Measurements from ENCODE around the gene LIPI.
"Not testable (repeated sequence)": the region's sequence is repeated elsewhere in the genome, so short reads cannot be mapped to it uniquely, and the experiment has no call there.

The LIPI gene
- total RNA-seq, result 0 reads per million in 2 experiments

DNA sequence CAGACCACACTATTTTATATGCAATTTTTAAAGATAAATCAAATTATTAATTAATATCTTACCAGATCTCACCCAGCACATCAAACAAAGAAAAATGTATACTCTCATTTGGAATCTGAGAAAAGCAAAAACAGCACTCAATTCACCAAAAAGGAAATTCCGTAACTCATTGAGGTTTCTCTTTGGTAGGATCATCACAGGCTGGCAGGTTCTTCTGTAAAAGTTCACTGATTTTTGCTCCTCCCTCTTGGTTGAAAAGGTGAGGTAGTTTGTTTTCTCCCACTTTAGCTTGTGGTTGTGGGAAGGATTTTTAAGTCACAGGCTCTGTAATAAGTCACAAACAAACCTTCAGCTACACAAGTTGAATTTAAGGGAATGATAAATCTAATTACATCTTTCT lies at the start of gene LIPI:
Gene LIPI, minus strand, starts transcription at position 218 of the 400 bp plus-strand sequence. Its CDS starts 110 bp downstream, at position 108.
- DNase-seq (ENCODE audit: low read depth), result no peak

DNA sequence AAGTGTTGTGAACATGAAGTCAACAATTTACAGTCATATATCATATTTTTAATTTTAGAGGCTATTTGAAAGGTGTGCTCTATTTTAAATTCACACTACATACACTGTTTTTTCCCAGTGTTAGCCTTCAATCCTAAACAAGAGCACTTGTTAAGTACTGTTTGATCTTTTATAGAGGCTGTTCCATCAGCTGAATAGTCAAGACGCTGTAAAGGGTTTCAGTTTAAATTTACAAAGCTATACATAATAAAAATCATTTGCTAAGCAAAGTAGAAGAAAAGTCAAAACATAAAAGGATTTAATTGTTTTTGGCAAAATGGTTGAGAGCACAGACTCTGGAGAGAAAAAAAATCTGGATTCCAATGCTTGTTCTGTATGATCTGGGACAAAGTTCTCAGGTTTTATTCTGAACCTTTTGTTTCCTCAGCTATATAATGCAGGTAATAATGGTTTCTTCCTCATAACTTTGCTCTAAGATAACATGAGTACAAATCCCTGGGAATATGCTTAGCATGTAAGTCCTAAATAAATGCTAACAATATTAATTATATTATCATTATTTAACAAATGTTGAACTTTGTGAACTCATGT lies 49.5 kb upstream of the LIPI start:
- no peak for DNase-seq (ENCODE audit: low read depth)

DNA sequence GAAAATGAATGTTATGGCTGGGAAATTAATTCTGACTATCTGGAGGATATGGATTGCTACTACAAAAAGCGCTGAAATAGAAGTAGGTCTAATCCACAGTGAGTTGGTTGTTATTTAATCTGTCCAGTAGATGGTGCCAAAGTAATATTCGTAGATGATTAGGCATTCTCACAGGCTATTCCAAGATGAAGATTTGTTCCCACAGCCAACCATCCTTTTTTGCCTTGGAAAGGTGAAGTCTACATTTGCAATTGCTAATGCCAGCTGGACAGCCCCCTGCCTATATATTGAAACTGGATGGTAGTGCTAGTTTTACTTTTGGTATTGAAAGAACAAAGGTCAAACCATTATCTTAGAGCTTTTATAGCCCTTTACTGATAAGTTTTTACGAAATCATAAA lies 49.0 kb upstream of the LIPI start:
- DNase-seq (ENCODE audit: low read depth), result no peak

DNA sequence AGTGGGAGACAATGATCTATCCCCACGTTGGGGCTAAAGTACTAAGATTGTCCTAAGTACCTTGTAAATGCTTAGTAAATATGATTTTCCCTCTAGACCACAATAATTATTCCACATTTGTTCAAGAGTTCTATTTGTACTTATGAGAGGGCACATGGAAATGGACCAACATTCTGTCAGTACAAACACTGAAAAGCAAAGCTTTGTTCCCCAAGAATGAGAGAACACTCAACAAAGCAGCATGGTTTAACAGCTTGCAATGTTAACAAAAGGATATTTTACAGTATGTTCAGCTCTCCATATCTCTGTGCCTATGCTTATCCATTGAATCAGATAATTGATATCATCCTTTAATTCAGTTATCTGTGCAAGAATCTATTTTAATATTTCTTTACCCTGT lies 40.6 kb upstream of the LIPI start:
- no peak for DNase-seq (ENCODE audit: low read depth)

DNA sequence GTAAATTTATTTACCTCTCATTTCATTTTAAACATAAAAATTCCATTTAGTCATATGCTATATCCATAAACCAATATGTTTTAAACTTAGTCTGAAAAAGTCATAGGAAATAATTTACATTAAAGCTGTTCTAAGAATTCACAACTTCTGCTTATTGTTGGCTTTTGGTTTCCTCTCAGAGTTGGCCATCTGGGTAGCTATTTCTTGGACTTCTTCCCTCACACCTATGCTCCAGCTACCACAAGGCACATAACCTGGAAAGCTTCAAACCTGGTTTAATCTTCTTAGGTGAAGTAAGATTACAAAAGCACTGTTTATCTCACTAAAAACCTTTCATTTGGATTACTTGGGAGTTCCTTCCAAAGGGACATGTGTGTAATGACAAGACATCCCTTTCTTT lies 35.0 kb upstream of the LIPI start:
- no peak for DNase-seq (ENCODE audit: low read depth)

DNA sequence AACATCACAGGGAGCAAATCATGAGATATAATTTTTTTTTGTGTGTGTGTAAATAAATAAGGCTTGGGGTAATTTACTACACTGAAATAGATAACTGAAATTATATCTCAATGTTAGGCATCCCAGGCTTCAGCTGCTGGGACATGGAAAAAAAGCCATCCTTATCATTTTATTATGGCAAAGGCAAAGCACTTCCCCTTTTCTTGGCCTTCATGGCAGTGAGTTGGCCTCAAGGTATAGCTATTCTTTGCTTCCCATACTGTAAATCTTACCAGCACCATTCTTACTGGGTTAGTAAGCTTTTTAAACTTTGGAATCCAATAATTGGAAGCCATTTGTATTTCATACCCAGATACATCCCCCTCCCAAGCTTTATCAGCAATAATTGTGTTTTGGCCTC lies 34.2 kb upstream of the LIPI start:
- no peak for DNase-seq (ENCODE audit: low read depth)

DNA sequence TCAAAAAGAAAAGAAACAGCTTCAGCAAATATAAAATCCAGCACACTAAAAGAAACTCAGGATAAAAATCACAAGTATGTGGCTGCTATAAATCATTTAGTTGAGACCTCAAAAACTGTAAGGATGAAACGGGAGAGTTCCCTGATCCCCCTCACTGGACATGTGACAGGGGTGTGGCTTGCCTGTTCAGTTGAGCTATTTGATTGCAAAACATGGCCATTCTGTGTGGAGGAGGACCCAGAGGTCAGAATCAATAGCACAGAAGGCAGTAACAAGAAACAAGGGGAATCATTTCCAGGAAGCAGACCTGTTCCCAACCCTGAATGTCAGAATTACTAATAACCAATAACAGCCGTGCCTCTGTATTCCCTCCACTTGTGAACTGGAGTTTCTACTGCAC lies 33.1 kb upstream of the LIPI start:
- DNase-seq (ENCODE audit: low read depth), result no peak

DNA sequence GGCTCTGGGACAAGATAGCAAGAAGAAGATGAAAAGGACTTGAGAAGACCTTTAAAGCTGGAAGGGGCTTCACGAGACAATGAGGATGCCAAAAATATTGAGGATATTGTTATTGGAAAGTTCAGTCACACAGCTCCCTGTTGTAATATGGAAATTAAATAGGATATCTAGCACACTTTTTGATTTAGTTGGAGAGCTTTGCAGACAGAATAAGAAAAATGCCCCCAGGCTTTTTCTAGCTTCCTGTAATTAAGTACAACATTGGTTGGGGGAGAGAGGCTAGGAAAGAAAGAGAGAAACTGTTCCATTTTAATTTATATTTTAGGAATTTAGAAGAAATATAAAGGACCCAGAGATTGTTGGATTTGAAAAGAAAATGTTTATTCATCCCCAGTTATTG lies 32.7 kb upstream of the LIPI start:
- DNase-seq (ENCODE audit: low read depth), result no peak

DNA sequence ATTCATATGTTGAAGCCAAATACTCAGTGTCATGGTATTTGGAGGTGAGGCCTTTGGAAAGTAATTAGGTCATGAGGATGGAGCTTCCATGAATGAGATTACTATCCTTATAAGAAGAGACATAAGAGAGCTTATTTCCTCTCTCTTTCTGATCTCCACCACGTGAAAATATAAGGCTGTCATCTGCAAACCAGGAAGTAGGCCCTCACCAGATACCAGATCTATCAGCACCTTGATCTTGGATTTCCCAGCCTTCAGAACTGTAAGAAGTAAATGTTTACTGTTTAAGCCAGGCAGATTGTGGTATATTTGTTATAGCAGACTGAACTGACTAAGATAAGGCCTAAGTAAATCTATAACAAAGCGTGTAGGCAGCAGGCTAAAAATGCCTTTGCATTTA lies 30.5 kb upstream of the LIPI start:
- DNase-seq (ENCODE audit: low read depth), result no peak

DNA sequence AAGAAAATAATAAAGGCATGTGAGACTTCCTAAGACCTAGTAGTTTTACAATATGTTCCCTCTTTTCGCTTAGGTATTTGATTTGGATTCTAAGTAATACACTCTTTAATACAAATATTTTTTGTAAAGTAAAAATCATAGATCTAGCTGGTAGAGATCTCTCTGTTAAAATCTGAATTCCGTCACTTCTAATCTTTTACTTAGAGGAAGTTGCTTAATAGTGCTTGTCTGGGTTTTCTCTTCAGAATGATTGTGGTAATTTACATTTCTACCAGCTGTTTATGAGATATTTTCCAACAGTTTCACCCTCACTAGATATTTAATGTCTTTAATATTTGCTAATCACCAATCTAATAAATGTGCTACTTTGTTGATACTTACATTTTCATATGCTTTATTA lies 28.5 kb upstream of the LIPI start:
- no peak for DNase-seq (ENCODE audit: low read depth)

DNA sequence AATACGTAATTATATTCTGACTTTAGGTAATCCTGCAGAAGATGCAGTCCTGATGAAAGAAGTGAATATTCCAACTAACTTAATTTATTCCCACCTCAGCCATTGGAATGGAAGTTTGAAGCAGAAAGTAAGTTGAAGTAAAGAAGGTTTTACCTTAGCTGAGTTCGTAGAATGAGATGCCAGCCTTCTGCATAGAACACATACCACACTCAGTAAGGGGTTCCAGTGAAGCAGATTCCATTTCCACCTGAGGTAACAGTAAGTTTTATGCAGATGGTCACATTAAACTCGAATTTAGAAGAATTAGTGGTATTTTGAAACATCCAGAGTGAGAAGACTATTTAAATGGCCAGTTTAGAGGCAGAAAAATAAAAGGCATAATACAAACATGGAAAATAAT lies 25.4 kb upstream of the LIPI start:
- no peak for DNase-seq (ENCODE audit: low read depth)

DNA sequence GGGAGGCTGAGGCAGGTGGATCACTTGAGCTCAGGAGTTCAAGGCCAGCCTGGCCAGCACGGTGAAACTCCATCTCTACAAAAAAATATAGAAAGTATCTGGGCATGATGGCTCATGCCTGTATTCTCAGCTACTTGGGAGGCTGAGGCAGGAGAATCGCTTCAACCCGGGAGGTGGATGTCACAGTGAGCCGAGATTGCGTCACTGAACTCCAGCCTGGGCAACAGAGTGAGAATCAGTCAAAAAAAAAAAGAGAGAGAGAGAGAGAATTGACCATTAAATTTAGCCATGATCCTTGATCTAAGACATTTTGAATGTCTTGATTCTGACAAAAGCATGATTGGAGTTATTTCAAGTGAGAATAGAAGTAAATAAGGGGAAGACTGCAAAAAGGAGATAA lies 24.3 kb upstream of the LIPI start:
- DNase-seq (ENCODE audit: low read depth), result no peak

DNA sequence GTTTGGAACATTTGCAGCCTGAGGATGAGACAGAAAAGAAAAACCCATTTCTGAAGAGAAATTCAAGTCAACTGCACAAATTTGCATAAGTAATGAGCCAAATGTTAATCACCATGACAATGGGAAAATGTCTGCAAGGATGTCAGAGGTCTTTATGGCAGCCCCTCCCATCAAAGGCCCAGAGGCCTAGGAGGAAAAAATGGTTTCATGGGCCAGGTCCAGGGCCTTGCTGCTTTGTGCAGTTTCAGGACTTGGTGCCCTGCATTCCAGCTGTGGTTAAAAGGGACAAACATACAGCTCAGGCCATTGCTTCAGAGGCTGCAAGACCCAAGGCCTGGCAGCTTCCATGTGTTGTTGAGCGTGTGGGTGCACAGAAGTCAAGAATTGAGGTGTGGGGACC lies 18.6 kb upstream of the LIPI start:
- no peak for DNase-seq (ENCODE audit: low read depth)

DNA sequence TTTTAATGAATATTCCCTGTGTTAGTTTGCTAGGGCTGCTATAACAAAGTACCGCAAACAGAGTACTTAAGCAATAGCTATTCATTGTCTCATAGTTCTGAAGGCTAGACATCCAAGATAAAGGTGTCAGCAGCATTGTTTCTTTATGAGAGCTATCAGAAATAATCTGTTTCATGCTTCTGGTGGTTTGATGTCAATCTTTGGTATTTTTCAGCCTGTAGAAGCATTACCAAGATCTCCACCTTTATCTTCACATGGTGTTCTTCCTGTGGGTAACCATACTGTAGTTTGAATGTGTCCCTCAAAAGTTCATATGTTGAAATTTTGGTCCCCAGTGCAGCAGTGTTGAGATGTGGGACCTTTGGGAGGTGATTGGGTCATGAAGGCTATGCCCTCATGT lies 12.6 kb upstream of the LIPI start:
- DNase-seq (ENCODE audit: low read depth), result no peak

DNA sequence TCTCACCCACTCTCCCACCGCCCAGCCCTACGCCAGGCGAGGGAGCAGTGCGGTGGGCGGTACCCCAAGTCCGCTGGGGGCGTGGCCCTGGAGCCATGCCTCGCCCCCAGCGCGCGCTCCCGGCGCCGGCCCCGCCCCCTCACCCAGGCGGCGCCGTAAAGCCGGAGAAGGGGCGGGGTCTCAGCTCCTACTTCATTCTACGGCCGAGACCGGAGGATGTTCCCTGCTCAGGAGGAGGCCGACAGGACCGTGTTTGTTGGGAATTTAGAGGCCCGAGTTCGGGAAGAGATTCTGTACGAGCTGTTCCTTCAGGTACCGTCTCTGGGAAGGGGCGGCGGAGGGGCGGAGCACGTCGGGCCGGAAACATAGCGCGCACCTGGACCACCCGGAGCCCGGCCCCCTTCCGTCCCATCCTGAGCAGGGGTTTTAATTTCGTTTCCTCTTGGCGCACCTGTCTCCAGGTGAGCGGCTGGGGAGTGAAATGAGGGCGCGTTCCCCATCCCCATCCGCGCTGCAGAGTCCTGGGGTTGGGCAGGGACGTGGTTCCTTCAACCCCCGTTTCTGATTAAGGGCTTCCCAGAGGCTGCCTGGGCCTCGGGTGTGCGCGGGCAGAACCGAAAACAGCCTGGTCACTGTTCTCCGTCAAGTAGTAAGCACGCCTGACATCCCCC lies 5.4 kb upstream of the LIPI start, which contains the start of gene RBM11:
Gene RBM11, plus strand, starts transcription at position 187 of the 671 bp plus-strand sequence. Its CDS starts 30 bp downstream, at position 217.
- DNase-seq (ENCODE audit: low read depth), result peak; percentile 69

DNA sequence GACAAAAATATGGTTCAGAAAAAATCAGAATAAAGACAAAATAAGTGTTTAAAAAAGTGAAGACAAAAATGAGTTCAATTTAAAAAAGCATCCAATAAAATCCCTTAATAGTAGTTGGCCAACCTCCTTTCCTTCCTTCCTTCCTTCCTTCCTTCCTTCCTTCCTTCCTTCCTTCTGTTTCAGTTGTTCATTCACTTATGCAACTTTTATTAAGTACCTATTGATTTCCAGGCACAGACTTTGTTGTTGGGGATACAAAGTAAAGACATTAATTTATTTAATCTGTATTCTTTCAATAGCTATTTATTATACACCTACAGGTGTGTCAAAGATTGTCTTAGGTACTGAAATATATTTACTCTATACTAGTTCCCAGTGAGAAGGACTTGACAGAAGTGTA lies 2.4 kb upstream of the LIPI start:
- DNase-seq (ENCODE audit: low read depth), result no peak

DNA sequence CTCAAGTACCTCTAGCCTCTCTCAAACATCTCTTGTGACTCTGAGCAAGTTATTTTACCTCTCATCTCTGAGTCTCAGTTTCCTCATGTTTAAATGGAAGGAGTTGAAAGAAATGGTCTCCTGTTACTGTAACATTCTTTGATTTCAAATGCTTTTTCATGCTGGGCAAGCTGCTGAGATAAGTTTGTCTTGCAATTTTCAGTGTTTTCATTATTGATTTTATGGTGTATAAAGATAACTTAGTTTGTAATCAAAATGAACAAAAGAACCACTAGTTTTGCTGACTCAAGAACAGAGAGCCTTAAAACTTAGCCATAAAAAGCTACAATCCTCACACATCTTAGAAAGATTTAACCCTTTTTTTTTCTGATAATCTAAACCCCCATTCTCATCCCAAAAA lies 4.5 kb downstream of the LIPI start:
- DNase-seq (ENCODE audit: low read depth), result no peak

DNA sequence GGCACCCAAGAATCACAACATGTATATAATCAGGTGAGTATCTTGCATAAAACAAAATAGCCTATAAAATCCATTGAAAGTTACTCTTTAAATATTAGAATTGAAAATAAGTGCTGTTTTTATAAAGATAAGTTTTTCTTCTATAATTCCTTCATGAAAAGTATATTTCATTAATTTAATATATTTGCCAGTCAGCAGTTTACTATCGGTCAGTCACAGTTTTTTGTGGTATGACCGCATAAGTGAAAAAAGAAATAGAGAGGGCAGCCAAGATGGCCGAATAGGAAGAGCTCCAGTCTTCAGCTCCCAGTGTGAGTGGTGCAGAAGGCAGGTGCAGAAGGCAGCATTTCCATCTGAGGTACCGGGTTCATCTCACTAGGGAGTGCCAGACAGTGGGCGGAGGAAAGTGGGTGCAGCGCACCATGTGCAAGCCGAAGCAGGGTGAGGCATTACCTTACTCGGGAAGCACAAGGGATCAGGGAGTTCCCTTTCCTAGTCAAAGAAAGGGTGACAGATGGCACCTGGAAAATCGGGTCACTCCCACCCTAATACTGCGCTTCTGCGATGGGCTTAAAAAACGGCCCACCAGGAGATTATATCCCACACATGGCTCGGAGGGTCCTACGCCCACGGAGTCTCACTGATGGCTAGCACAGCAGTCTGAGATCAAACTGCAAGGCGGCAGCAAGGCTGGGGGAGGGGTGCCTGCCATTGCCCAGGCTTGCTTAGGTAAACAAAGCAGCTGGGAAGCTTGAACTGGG lies 44.1 kb downstream of the LIPI start:
- not testable (repeated sequence) for DNase-seq (ENCODE audit: low read depth)

DNA sequence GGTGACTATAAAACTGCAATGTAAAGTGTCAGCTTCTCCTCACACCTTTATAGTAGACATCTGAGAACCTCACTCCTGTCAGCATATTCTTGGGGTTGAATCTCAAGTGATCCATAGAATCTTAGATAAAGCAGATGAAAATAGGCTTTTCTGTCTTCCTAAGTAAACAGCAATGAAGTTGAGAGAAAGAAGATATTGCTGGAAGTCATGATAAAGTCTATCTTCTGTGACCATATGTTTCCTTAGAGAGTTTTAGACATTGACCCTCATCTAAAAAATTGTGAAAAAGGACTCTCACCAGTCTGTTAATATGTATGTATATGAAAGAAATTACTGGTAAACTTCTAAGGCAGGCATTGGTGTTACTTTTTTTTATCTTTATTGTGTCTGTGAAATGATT lies 66.8 kb downstream of the LIPI start:
- no peak for DNase-seq (ENCODE audit: low read depth)

DNA sequence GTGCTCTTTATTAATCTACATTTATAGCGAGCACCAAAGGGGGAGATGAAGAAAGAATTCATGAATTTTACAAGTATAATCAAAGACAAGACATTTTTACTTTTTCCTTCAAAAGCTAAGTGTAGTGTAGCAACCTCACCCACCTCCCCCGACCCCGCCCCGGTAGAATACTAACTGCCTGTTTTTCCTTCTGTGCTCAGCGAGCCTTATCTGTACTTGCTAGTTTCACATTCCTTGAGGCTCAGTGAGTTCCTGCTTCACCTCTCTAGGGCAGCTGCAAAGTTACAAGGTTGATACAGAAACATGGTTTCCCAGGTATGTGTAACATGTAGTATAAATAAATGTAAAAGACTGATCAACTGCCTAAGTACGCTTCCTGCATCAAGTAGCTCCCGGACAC lies 86.5 kb downstream of the LIPI start:
- no peak for DNase-seq (ENCODE audit: low read depth)

DNA sequence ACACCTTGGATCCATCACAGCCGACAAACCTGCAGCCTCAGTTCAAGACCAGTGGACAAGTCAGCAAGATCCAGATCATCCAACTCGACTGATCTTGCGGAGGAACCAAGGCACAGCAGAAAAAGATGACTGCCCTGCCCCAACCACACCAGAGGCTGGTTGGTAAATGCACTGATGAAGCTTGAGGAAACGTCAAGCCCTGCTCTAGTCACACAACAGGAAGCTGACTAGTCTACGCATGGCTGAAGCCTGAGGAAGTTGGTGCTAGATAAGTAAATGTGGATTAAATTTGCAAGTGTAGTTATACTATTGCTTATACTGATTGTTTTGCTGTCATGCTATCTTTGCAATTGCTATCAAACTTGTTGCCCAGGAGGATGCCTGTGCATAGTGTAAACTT lies 89.0 kb downstream of the LIPI start:
- no peak for DNase-seq (ENCODE audit: low read depth)

DNA sequence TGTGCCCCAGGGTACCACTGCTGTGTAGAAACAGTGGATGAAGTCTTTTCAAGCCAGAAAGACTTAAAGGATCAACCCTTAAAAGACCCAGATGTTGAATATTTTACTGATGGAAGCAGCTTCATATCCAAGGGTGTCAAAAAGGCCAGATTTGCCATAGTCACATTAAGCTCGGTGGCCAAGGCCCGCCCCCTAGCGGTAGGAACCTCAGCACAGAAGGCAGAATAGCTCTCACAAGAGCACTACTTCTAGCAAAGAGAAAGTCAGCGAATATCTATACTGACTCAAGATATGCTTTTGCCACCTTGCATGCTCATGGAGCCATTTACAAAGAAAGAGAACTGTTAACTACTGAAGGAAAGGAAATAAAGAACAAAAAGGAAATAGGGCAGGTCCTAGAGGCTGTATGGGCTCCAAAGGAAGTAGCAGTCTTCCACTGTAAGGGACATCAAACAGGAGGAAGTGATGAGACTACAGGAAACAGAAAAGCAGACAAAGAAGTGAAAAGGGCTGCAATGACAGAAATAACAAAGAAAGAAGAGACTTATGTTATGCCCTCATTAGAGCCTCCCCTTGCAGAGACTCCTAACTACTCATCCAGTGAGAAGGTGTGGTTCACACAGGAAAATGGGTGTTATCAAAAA lies 90.5 kb downstream of the LIPI start:
- no peak for DNase-seq (ENCODE audit: low read depth)

DNA sequence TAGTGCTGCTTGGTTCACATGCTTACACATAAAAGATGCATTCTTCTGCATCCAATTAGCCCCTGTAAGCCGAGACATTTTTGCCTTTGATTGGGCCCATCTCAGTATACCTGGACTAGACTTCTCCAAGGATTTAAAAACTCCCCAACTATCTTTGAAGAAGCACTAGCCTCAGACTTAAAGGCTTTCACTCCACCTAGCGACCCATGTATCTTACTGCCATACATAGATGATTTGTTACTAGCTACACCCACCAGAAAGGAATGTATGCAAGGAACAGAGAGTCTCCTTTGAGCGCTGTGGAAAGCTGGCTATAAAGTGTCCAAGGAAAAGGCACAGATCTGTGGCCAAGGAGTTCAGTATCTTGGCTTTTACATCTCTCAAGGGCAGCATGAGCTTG lies 91.7 kb downstream of the LIPI start:
- DNase-seq (ENCODE audit: low read depth), result no peak

Data from T follicular helper cell (primary cell).